ENCODE data around the gene HNF1B. TPM values are rescaled to one million over a fixed set of nuclear protein-coding genes. Genes with fewer than 3 reads are reported as not detected.
A peak's percentile ranks its signal among the peaks of the same experiment; 100 is the strongest.

HNF1B gene
- total RNA-seq, 2 donors from 2014 or later, result not detected

- intact Hi-C loops (cut with DNase I), result loop anchor here (5.0 to 10.0 kb wide), 2 partner anchors 123 to 165 kb away; no protein-coding TSS in a partner anchor
- DNase-seq (no peak), ATAC-seq (no peak)
Observed at GRCh38 chr17:37651849-37652248, 93.0 kb downstream of the HNF1B start.

- intact Hi-C loops (cut with DNase I), result loop anchor here (1.0 to 10.0 kb wide), 3 partner anchors 121 to 167 kb away; no protein-coding TSS in a partner anchor
- DNase-seq (no peak), ATAC-seq (peak; percentile 45 to 53)
Observed at GRCh38 chr17:37650419-37651003, 94.3 kb downstream of the HNF1B start.

GRCh38 chr17:37648555-37648954 is 96.3 kb downstream of the HNF1B start:
- no peak for DNase-seq
- no peak for ATAC-seq
- intact Hi-C loops (cut with DNase I), result no loop called here

- intact Hi-C loops (cut with DNase I), result no loop called here
- ATAC-seq (no peak), DNase-seq (no peak)
Observed at GRCh38 chr17:37647856-37648255, 97.0 kb downstream of the HNF1B start.

GRCh38 chr17:37643869-37644268 is 101.0 kb downstream of the HNF1B start:
- intact Hi-C loops (cut with DNase I), result no loop called here
- ATAC-seq, result peak in 1 of 2 donors; percentile 16
- DNase-seq, result no peak

GRCh38 chr17:37643118-37643766 is 101.6 kb downstream of the HNF1B start, which contains the start of gene DDX52:
Gene DDX52, minus strand, starts transcription at chr17:37643446. Its CDS starts 26 bp downstream, at chr17:37643420.
- DNase-seq (peak; percentile 96), ATAC-seq (peak; percentile 99)
- intact Hi-C loops (cut with DNase I), result no loop called here

GRCh38 chr17:37642681-37643080 is 102.2 kb downstream of the HNF1B start:
- no peak for DNase-seq
- peak; percentile 32 to 56 for ATAC-seq
- intact Hi-C loops (cut with DNase I), result no loop called here

- ATAC-seq, result no peak
- no peak for DNase-seq
- intact Hi-C loops (cut with DNase I), result no loop called here
Observed at GRCh38 chr17:37640015-37640414, 104.8 kb downstream of the HNF1B start.

DNA sequence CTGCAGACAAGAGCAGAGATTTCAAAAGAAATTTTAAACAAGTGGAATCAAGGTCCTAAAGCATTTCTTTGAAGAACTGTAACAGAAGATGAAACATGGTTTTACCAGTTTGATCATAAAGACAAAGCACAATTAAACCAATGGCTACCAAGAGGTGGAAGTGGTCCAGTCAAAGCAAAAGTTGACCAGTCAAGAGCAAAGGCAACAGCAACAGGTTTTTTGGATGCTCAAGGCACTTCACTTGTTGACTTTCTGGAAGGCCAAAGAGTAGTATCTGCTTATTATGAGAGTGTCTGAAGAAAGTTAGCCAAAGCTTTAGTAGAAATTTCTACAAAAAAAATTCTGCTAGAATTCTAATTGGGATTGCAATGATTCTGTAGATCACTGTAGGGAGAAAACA is 106.9 kb downstream of the HNF1B start:
- ATAC-seq (no peak), DNase-seq (no peak)
- intact Hi-C loops (cut with DNase I), result no loop called here

Other genes starting within 250 kb of the HNF1B start
- gene SYNRG, start 135.6 kb downstream of the HNF1B start, total RNA-seq, result 10 to 100 TPM; 25.2 to 32.0 TPM
- gene DDX52, start 101.6 kb downstream of the HNF1B start, total RNA-seq, result 10 to 100 TPM; 13.5 to 16.3 TPM
- gene TBC1D3K, start 179.4 kb upstream of the HNF1B start, total RNA-seq, result not detected
- 1 to 10 TPM; 5.3 to 6.7 TPM for gene TBC1D3L, start 244.0 kb upstream of the HNF1B start, total RNA-seq

Measured in left cardiac atrium (tissue), 4 donors.